Measurements from ENCODE around the gene DOK3. TPM values are rescaled to one million over a fixed set of nuclear protein-coding genes. Genes with fewer than 3 reads are reported as not detected.

Gene DOK3, protein sequence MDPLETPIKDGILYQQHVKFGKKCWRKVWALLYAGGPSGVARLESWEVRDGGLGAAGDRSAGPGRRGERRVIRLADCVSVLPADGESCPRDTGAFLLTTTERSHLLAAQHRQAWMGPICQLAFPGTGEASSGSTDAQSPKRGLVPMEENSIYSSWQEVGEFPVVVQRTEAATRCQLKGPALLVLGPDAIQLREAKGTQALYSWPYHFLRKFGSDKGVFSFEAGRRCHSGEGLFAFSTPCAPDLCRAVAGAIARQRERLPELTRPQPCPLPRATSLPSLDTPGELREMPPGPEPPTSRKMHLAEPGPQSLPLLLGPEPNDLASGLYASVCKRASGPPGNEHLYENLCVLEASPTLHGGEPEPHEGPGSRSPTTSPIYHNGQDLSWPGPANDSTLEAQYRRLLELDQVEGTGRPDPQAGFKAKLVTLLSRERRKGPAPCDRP
- total RNA-seq: 1 to 10 TPM; 2.5 to 6.6 (median 3.9) TPM
- long read RNA-seq: 0 reads

GRCh38 chr5:177509381-177509951 lies at the start of gene DOK3:
Gene DOK3, minus strand, starts transcription at chr5:177509826. Its CDS starts 286 bp downstream, at chr5:177509540.
- 22% methylated on average over 5 of the region's 20 CpGs for WGBS (ENCODE audit: insufficient coverage, low coverage, low lambda C conversion rate, missing lambda C conversion rate)
- Histone ChIP-seq H3K4me3 (peak within 1 kb of the TSS; percentile 5 to 35 (median 20)), H3K27me3 (no peaks in the 10 kb centered on the region), H3K27ac (peak within 1 kb of the TSS; percentile 50 to 88 (median 71)), H3K9me3 (no peaks in the 10 kb centered on the region), H3K4me1 (no peaks in the 10 kb centered on the region), H3K36me3 (peaks cover 0 to 34% (median 11%) of the 10 kb centered on the region in 4 donors)
- no peak for TF ChIP-seq CTCF (IDR thresholded peaks at IDR 0.05)
- TF ChIP-seq POLR2A (IDR thresholded peaks at IDR 0.05): no peak
- ATAC-seq (peak; percentile 49 to 70 (median 62)), DNase-seq (peak; percentile 66 to 75 (median 72))
- intact Hi-C loops (cut with DNase I): no loop called here

- TF ChIP-seq CTCF (IDR thresholded peaks at IDR 0.05) (no peak), POLR2A (IDR thresholded peaks at IDR 0.05) (no peak)
These were observed 48.2 kb upstream of the DOK3 start for GRCh38 chr5:177557796-177558195.

DNA sequence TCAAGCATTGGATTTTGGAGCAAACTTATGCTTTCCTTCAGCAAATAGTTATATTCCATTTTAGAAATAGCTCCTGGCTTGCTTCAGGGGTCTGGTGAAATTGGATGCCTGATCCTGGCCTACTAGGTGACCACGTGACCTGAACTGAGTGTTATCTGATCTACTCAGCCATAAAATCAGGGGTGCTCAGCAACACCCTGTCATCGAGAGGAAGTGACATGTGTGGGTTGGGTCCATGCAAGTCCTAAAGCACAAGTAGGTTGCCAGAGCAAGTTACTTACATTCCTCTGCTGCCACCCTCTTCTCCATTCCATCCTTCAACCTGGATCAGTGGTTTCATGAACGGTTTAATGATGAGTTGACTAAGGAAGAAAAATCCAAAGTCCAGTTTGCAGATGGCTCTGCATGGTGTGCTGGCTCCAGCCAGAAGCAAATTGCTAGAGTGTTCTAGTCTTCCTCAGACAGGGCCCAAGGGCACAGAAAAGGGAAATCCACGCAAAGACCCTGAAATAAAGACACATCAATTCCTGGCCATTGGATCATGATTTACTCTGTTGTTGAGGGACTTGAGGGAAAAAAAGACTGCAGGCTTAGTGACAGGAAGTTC lies 47.5 kb upstream of the DOK3 start:
- intact Hi-C loops (cut with DNase I): no loop called here
- peaks cover 0 to 20% (median 4%) of the 10 kb centered on the region in 4 donors for H3K4me1 ChIP-seq
- 52% methylated on average over 3 of the region's 4 CpGs for WGBS (ENCODE audit: insufficient coverage, low coverage, low lambda C conversion rate, missing lambda C conversion rate)
- no peak for TF ChIP-seq POLR2A (IDR thresholded peaks at IDR 0.05)
- no peak for TF ChIP-seq CTCF (IDR thresholded peaks at IDR 0.05)
- H3K27ac ChIP-seq: no peak overlapping the region
- H3K4me3 ChIP-seq: no peak overlapping the region
- H3K36me3 ChIP-seq: no peaks in the 10 kb centered on the region
- ATAC-seq (no peak), DNase-seq (no peak)
- no peaks in the 10 kb centered on the region for H3K9me3 ChIP-seq
- no peaks in the 10 kb centered on the region for H3K27me3 ChIP-seq

More at GRCh38 chr5:177557796-177558195, 48.2 kb upstream of the DOK3 start:
- peaks cover 0 to 13% (median 2%) of the 10 kb centered on the region in 4 donors for H3K4me1 ChIP-seq
- no peaks in the 10 kb centered on the region for H3K27me3 ChIP-seq
- H3K27ac ChIP-seq: no peak overlapping the region
- intact Hi-C loops (cut with DNase I): no loop called here
- no peaks in the 10 kb centered on the region for H3K9me3 ChIP-seq
- WGBS (ENCODE audit: insufficient coverage, low coverage, low lambda C conversion rate, missing lambda C conversion rate): 92% methylated on average over 4 of the region's 5 CpGs
- ATAC-seq (no peak), DNase-seq (no peak)
- no peak overlapping the region for H3K4me3 ChIP-seq
- no peaks in the 10 kb centered on the region for H3K36me3 ChIP-seq

DNA sequence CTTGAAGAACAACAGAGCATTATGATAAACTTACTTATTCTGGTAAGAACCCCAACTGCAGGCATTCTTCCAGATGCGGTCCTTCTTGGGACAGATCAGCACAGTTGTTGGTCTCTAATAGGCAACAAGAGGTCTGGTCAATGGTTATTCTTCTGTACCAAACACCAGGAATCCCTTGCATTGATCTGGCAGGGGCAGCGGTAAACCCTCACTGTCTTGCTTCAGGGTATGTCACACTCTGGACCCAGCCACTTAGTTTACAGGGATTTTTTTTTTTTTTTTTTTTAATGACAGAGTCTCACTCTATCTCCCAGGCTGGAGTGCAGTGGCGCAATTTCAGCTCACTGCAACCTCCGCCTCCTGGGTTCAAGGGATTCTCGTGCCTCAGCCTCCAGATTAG lies 46.0 kb upstream of the DOK3 start:
- DNase-seq: no peak
- ATAC-seq: no peak
- 88% methylated on average over 4 of the region's 5 CpGs for whole genome bisulfite sequencing (ENCODE audit: insufficient coverage, low coverage, low lambda C conversion rate, missing lambda C conversion rate)
- no peaks in the 10 kb centered on the region for H3K27me3 ChIP-seq
- no peak overlapping the region for H3K27ac ChIP-seq
- TF ChIP-seq CTCF (IDR thresholded peaks at IDR 0.05) (no peak), POLR2A (IDR thresholded peaks at IDR 0.05) (no peak)
- no peak overlapping the region for H3K4me3 ChIP-seq
- H3K4me1 ChIP-seq: peaks cover 0 to 22% (median 6%) of the 10 kb centered on the region in 4 donors
- intact Hi-C loops (cut with DNase I): no loop called here
- H3K36me3 ChIP-seq: no peaks in the 10 kb centered on the region
- H3K9me3 ChIP-seq: no peaks in the 10 kb centered on the region
